ENCODE results near the gene PFN2. TPM values are rescaled to one million over a fixed set of nuclear protein-coding genes. Genes with fewer than 3 reads are reported as not detected.

PFN2 gene
- total RNA-seq, 2 experiments from 2014 or later, result 4.2 to 5.2 TPM

GRCh38 chr3:149977386-149977785 is 6.7 kb upstream of the PFN2 start:
- Mint-ChIP-seq H3K36me3 (no peaks in the 10 kb centered on the region), H3K4me1 (no peaks in the 10 kb centered on the region), H3K9me3 (no peaks in the 10 kb centered on the region), H3K27ac (no peak overlapping the region), H3K27me3 (peaks cover 35% of the 10 kb centered on the region), H3K4me3 (no peak overlapping the region)
- no peak for DNase-seq

- Mint-ChIP-seq H3K4me1 (peaks cover 6% of the 10 kb centered on the region), H3K9me3 (no peaks in the 10 kb centered on the region), H3K4me3 (no peak overlapping the region), H3K27me3 (peaks cover 47% of the 10 kb centered on the region), H3K27ac (no peak overlapping the region), H3K36me3 (no peaks in the 10 kb centered on the region)
- DNase-seq, result no peak
These were observed 5.2 kb upstream of the PFN2 start for GRCh38 chr3:149975919-149976318.

- H3K36me3 Mint-ChIP-seq, result no peaks in the 10 kb centered on the region
These were observed 844 bp upstream of the PFN2 start for GRCh38 chr3:149971403-149972075.

GRCh38 chr3:149969940-149970715 is 567 bp downstream of the PFN2 start:
- H3K27ac Mint-ChIP-seq, result no peak overlapping the region
- H3K27me3 Mint-ChIP-seq, result peaks cover 36% of the 10 kb centered on the region
- peak; percentile 73 for DNase-seq
- H3K4me3 Mint-ChIP-seq, result peak overlapping the region; percentile 80
- H3K36me3 Mint-ChIP-seq, result no peaks in the 10 kb centered on the region
- H3K4me1 Mint-ChIP-seq, result peaks cover 19% of the 10 kb centered on the region
- no peaks in the 10 kb centered on the region for H3K9me3 Mint-ChIP-seq

More at GRCh38 chr3:149971403-149972075, 844 bp upstream of the PFN2 start:
- Mint-ChIP-seq H3K4me3 (peak overlapping the region; percentile 81), H3K4me1 (peaks cover 19% of the 10 kb centered on the region), H3K27ac (no peak overlapping the region), H3K27me3 (peaks cover 49% of the 10 kb centered on the region), H3K9me3 (no peaks in the 10 kb centered on the region)
- DNase-seq, result peak; percentile 35

GRCh38 chr3:149969110-149969939 is 1.4 kb downstream of the PFN2 start:
- H3K27ac Mint-ChIP-seq, result no peak overlapping the region
- peak overlapping the region; percentile 80 for H3K4me3 Mint-ChIP-seq
- peaks cover 28% of the 10 kb centered on the region for H3K27me3 Mint-ChIP-seq

GRCh38 chr3:149968216-149968615 is 2.5 kb downstream of the PFN2 start:
- Mint-ChIP-seq H3K36me3 (no peaks in the 10 kb centered on the region), H3K9me3 (no peaks in the 10 kb centered on the region), H3K27ac (no peak overlapping the region), H3K4me3 (no peak overlapping the region), H3K4me1 (peaks cover 21% of the 10 kb centered on the region), H3K27me3 (peaks cover 20% of the 10 kb centered on the region)
- DNase-seq, result no peak

More at GRCh38 chr3:149969110-149969939, 1.4 kb downstream of the PFN2 start:
- H3K9me3 Mint-ChIP-seq, result no peaks in the 10 kb centered on the region
- peaks cover 20% of the 10 kb centered on the region for H3K4me1 Mint-ChIP-seq
- H3K36me3 Mint-ChIP-seq, result no peaks in the 10 kb centered on the region
- no peak for DNase-seq

GRCh38 chr3:149967086-149967685 is 3.5 kb downstream of the PFN2 start:
- Mint-ChIP-seq H3K27ac (no peak overlapping the region), H3K9me3 (no peaks in the 10 kb centered on the region), H3K4me1 (peaks cover 21% of the 10 kb centered on the region)

GRCh38 chr3:149965278-149965677 is 5.4 kb downstream of the PFN2 start:
- no peak for DNase-seq
- H3K36me3 Mint-ChIP-seq, result no peaks in the 10 kb centered on the region
- no peak overlapping the region for H3K27ac Mint-ChIP-seq
- peaks cover 3% of the 10 kb centered on the region for H3K27me3 Mint-ChIP-seq
- no peak overlapping the region for H3K4me3 Mint-ChIP-seq
- no peaks in the 10 kb centered on the region for H3K9me3 Mint-ChIP-seq
- peaks cover 15% of the 10 kb centered on the region for H3K4me1 Mint-ChIP-seq

More at GRCh38 chr3:149967086-149967685, 3.5 kb downstream of the PFN2 start:
- DNase-seq, result no peak
- Mint-ChIP-seq H3K36me3 (no peaks in the 10 kb centered on the region), H3K4me3 (no peak overlapping the region), H3K27me3 (peaks cover 13% of the 10 kb centered on the region)

- Mint-ChIP-seq H3K27me3 (peaks cover 3% of the 10 kb centered on the region), H3K27ac (no peak overlapping the region), H3K4me3 (no peak overlapping the region), H3K4me1 (peaks cover 9% of the 10 kb centered on the region), H3K36me3 (no peaks in the 10 kb centered on the region), H3K9me3 (no peaks in the 10 kb centered on the region)
- DNase-seq, result no peak
These were observed 6.4 kb downstream of the PFN2 start for GRCh38 chr3:149964291-149964690.

GRCh38 chr3:149963485-149963884 is 7.2 kb downstream of the PFN2 start:
- Mint-ChIP-seq H3K36me3 (no peaks in the 10 kb centered on the region), H3K4me3 (no peak overlapping the region), H3K27me3 (no peaks in the 10 kb centered on the region), H3K9me3 (no peaks in the 10 kb centered on the region), H3K27ac (no peak overlapping the region), H3K4me1 (peaks cover 4% of the 10 kb centered on the region)
- DNase-seq, result no peak

- no peak overlapping the region for H3K4me3 Mint-ChIP-seq
- H3K27ac Mint-ChIP-seq, result no peak overlapping the region
- H3K9me3 Mint-ChIP-seq, result no peaks in the 10 kb centered on the region
- H3K27me3 Mint-ChIP-seq, result no peaks in the 10 kb centered on the region
- no peak for DNase-seq
- H3K36me3 Mint-ChIP-seq, result no peaks in the 10 kb centered on the region
- peaks cover 11% of the 10 kb centered on the region for H3K4me1 Mint-ChIP-seq
These were observed 11.3 kb downstream of the PFN2 start for GRCh38 chr3:149959443-149959842.

GRCh38 chr3:149958171-149958796 is 12.4 kb downstream of the PFN2 start:
- Mint-ChIP-seq H3K27ac (peak overlapping the region; percentile 14), H3K4me3 (no peak overlapping the region), H3K9me3 (no peaks in the 10 kb centered on the region), H3K27me3 (no peaks in the 10 kb centered on the region), H3K36me3 (no peaks in the 10 kb centered on the region), H3K4me1 (peaks cover 13% of the 10 kb centered on the region)
- no peak for DNase-seq

- Mint-ChIP-seq H3K4me3 (no peak overlapping the region), H3K27ac (no peak overlapping the region), H3K27me3 (no peaks in the 10 kb centered on the region), H3K36me3 (no peaks in the 10 kb centered on the region), H3K4me1 (peaks cover 13% of the 10 kb centered on the region), H3K9me3 (no peaks in the 10 kb centered on the region)
- no peak for DNase-seq
These were observed 13.2 kb downstream of the PFN2 start for GRCh38 chr3:149957361-149958125.

GRCh38 chr3:149955449-149955848 is 15.2 kb downstream of the PFN2 start:
- no peak for DNase-seq
- no peaks in the 10 kb centered on the region for H3K9me3 Mint-ChIP-seq
- peaks cover 13% of the 10 kb centered on the region for H3K4me1 Mint-ChIP-seq
- H3K27ac Mint-ChIP-seq, result no peak overlapping the region
- H3K36me3 Mint-ChIP-seq, result peaks cover 2% of the 10 kb centered on the region
- no peaks in the 10 kb centered on the region for H3K27me3 Mint-ChIP-seq
- H3K4me3 Mint-ChIP-seq, result no peak overlapping the region
